ENCODE results near the gene LANCL3.
"Not testable (repeated sequence)": the region's sequence is repeated elsewhere in the genome, so short reads cannot be mapped to it uniquely, and the experiment has no call there.

LANCL3 gene

DNA sequence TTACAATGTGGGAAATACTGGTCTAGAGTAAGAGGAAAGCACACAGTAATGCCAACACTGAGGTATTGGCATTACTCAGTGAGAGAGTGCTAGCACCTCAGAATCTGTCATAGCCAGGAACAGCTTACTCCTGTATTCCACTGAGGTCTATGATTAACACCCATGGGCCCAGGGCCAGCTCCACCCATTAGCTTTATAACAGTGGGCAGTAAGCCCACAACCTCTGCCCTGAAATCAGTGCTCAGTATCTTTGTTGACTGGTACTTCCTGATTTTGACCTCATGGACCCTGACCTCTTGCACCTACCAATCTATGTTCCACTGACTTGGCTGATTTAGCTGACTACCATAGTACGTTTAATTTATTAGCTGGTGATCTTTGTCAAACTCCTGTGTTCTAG is 56.1 kb downstream of the LANCL3 start:
- no peak for DNase-seq

DNA sequence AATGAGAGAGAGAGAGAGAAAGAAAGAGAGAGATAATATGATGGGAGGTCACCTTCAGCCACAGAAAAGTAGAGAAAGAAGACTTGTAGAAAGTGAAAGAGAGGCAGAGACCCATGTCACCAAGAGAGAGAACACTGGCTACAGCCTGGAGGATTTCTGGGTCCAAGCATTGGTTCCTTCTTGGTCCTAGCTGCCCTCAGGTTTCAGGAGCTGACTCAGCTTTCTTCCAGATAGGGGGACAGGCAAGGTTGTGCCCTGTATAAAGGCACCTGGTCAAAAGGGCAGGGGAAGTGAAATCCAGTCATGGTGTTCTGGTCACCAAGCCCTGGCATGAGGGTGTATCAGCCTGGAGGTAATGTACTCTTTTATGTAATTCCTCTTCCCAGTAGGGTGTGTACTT is 66.6 kb downstream of the LANCL3 start:
- no peak for DNase-seq

DNA sequence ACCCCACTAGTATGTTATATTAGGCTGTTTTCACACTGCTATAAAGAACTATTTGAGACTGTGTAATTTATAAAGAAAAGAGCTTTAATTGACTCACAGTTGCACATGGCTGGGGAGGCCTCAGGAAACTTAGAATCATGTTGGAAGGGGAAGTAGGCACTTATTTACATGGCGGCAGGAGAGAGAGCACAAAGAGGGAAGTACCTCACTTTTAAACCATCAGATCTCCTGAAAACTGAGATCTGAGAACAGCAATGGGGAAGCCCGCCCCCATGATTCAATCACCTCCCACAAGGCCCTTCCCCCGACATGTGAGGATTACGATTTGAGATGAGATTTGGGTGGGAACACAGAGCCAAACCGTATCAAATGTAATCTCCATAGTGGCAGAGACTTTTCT is 68.7 kb downstream of the LANCL3 start:
- DNase-seq: no peak

DNA sequence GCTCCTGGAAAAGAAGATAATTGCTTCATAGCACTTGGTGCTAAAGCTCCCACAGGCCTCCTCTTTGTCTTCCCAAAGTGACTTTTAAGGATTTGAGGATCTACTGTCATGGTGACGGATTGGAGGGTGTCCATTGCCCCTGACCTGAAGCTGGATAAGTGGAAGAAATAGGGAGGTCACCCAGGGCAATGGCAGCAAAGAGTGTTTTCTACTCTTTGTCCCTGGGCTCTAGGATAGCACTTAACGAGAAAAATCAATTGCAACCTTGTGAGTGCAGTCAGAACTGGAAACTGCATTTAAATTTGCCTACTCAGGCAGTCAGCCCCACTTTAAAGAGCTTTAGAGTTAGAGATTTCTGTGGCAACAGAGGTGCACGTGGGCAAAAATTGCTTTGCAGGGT is 70.4 kb downstream of the LANCL3 start:
- no peak for DNase-seq

DNA sequence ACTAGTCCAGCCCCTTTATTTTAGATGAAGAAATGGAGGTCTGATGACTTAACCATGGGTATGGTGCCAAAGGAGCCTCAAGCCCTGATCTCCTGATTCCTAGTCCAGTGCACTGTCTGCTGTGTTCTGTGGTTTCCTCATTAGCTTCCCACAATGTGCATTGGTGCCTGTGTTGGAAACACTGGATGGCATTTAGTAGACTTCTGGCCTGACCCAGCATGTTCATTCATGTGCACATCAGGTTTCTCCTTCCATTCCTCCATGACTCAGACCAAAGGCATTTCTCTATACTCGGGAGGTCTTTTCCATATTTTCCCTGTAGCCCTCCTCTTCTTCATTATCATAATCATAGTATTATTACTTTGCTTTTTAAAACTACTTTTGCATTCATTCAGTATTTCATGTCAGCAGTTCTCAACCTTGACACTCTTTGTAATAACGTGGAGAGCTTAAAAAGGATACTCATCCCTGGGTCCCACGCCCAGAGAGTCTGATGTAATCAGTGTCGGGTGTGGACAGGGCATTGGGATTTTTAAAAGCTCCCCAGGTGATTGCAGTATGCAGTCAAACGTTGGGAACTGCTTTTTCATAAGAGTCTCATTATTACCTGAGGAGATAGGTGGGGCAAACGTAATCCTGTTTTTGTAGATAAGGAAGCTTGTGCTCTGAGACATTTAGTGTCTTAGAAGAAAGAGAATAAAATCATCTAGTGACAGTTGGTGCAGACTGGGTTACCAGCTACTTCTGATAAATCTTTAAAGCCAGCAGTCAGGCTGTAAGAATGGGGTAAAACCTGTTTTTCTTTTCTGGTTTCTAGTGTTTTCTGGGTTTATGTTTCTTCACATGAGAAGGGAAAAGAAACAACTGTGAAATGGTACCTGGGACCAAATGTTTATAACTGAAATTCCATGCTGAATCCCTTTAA is 73.2 kb downstream of the LANCL3 start:
- no peak for DNase-seq

DNA sequence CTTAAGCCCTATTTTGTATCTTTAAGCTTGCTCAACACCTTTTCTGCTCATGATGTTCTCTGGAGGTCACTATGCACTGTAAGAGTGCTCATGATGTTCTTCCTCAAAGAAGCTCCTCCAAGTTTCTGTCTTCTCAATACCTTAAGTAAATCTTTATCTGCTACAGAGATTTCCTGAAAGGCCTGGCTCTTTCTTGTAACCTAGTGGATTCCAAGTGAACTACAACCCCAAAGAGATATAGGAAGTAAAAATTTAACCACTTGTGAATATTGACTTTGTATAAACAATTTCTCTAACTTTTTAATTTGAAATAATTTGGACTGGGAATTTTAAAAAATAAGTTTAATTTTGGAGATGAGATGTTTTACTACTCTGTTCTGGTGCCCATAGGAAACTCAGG is 74.8 kb downstream of the LANCL3 start:
- DNase-seq: no peak

DNA sequence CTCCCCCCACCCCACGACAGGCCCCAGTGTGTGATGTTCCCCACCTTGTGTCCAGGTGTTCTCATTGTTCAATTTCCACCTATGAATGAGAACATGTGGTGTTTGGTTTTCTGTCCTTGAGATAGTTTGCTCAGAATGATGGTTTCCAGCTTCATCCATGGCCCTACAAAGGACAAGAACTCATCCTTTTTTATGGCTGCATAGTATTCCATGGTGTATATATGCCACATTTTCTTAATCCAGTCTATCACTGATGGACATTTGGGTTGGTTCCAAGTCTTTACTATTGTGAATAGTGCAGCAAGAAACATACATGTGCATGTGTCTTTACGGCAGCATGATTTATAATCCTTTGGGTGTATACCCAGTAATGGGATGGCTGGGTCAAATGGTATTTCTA is 79.4 kb downstream of the LANCL3 start:
- DNase-seq: not testable (repeated sequence)

DNA sequence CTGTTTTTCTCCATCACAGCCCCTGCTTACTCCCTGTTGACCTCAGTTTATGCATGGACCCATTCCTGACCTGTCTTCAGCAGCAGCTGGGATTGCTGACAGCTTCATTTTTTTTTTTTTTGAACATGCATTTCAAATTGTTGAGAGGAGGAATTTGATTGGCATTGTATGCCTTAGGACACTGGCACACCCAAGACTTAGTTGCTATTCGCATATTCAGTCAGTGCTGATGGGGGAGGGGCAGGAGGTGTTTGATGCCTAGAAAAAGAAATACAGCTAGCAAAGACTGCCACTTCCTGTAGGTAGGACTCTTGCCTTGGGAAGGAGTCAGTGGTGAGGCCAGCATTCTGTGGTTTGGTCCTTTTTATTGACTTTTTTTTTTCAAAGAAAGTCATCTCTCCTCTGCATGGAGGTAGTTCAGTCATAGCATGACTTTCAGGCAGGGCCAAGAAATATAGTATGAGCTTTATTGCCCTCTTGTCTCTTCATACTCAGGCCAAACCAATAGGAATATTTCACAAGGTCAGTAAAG is 80.5 kb downstream of the LANCL3 start:
- no peak for DNase-seq

DNA sequence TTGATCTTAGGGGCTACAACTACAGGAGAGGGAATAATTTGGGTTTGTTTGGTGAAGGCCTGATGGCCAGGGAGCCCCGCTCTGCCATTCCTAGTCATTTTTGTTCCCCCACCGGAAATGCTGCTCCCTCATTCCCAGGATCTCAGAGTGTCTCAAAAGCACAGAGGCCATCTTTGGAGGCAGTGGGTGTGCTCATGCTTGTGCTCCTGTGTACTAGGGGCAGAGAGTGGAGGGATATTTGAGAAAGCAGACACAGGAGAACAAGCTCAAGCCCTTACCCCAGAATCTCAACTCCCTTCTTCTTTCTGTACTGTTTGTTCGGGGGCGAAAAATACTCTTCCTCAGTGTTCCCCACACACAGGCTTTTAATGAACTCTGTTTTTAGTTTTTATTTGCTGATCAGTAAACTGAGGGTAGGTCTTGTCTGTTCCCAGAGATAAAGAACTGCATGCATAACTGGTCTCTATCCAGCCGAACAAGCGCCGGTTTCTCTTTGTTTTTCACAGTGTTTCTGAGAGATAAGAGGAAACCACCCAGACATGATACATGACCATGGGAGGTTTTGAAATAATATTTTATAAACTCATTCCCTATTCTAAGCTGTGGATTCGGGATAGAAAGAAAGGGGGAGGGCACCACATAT is 81.2 kb downstream of the LANCL3 start:
- no peak for DNase-seq

DNA sequence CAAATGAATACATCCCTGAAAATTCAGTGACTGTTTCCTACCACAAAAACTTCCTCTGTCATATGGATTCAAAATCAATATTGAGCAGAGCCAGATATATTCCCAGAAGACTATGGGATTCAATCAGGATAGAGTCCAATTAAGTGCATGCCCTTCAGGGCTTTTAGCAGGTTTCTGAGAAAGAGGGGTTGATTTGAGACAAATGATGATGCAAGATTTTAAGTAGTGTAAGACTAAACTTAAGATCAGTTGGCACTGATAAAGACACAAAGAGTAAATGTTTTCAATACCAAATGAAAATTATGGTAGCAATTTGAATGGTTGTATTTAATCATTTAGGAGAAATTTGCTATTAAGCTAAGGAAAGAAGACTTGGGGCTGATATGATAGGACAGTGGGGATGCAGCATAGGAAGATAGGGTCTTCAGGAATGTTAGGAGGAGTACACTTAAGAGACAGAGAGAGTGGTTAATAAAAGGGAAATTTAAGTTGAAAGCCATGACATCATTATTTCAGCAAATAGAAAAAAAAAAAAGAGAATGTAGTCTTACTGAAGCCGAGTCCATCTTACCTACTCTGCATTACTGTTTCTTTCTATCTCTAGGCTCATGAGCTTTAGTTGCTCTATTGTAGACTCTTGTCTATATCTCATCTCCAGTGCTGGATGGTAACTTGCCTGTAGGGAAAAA is 82.1 kb downstream of the LANCL3 start:
- no peak for DNase-seq

DNA sequence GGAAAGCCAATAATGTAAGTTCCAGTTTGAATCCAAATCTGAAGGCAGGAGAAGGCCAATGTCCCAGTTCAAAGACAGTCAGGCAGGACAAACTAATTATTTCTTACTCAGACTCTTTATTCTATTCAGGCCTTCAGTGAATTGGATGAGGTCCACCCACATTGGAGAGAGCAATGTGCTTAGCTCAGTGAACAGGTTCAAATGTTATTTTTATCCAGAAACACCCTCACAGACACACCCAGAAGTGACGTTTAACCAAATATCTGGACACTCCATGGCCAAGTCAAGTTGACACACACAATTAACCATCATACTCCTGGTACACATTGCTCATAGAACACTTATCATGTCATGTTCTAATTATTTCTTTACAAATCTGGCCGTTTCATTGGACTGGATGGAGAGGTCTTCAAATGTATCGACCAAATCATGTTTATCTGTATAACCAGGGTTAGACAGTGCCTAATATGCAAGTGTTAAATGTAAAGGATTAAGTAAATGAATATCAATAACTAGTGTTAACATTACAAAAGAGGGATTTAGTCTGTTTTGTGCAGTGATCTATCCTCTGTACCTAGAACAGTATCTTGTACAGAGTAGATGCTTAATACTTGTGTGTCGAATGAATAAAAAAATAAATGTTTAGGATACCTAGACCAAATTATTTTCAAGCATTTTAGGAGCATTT is 87.0 kb downstream of the LANCL3 start:
- no peak for DNase-seq

DNA sequence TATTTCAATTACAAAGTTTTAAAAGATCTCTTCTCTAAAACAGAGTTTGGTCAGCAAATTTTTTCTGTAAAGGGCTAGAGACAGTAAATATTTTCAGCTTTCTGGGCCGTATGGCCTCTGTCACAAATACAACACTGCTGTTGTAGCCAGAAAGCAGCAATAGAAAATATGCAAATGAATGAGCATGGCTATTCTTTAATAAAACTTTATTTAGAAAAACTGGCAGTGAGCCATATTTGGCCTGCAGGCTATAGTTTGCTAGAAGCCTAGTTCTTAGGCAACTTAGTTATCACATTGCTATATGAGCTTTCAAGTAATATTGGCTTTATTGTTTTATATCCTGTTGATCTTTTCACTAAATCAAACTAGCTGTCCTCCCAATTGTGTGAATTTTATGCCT is 87.6 kb downstream of the LANCL3 start:
- DNase-seq: no peak

DNA sequence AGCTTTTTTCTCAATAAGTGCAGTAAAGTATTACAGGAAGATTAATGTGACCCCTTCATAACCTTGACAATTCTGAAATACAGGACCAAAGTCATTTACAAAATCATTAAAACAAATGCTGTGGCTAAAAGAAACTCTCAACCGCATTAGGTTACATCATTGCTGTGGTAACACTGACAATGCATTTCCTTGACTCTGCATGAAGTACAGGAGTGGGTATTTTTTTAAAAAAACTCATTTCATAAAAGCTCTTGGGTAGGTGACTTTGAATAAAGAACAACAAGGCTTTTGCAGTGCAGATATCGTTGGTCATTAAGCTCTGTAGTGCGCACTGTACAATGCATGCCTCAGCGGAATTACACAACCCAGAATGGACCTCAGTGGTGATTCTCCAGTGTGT is 90.7 kb downstream of the LANCL3 start:
- no peak for DNase-seq

DNA sequence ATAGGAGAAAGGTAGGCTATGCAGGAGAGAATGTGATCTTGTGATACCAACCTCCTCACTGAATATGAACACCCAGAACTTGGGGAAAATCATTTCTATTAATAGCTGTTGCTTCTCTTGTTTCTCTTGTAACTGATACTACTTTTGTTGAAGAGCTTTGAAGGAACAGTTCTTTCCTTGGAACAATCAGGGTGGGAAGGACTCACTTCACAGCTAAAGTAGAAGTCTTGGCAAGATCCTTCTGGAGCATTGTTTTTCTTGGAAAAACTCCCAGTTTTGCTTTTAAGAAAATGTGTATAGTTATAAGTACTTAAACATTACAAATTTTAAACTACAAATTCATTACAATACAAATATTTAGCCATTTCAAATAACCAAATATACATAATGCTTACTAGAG is 95.1 kb downstream of the LANCL3 start:
- DNase-seq: no peak

DNA sequence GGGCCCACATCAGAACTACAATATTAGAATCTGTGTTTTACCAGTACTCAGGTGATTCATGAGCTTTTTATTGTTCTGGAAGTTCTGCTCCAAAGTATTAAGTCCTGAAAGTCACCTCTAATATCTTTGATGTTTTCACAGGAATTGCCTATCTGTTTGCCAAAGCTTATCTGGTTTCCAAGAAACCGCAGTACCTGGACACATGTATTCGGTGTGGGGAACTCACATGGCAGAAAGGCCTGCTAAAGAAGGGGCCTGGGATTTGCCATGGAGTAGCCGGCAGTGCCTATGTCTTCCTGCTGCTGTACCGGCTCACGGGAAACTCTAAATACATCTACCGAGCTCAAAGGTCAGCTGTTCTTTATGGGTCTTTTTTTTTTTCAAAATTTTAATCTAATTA is 95.7 kb downstream of the LANCL3 start:
- DNase-seq: no peak

DNA sequence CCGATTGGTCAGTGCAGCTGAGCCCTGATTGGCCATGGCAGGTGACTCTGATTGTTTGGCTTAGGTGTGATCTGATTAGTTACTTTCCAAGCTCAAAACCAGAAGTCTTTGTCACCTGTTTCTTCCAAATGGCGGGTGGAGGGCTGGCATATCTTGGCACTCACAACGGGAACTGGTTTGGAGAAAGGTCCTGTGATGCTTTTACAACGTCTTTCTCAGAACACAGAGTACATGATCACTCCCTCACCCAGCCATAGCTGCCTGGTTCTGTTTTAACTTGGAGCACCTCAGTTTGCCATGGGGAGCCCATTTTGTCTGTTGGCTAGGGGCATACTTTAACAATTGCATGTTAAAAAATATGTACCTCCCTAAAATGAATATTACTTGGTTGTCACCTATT is 101.1 kb downstream of the LANCL3 start:
- DNase-seq: no peak

DNA sequence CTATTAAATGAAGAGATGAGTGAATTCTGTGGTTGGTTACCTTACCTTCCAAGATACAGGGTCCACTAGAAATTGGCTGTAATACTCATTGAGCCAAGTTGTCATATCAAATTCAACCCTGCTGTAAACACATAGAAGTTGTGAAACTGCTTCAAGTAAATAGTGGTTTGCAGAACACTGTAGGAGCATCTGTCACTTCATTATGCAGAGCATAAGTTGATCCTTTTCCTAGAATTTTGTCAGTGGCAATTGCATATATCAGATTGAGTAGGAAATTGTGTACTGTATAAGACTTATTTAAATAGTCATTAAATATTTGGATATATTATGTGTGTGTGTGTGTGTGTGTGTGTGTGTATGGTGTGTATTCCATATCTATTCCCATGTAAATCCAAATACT is 105.3 kb downstream of the LANCL3 start:
- no peak for DNase-seq

DNA sequence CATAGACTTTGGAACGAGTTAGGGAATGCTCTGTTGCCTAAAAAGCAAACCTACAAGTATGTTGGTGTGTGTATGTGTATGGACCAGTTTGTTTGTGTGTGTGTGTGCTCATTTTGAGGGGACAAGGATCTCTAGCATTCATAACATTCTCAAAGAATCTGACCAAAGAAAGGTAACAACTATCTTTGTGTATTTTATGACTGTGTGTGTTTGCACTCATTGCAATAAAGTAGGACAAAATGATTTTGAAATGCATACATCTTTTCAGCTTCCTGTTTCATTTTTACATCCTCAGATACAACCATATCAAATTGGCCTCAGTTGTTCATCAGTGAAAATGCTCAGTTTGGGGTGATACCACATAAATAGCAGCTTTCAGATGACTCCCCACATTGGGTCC is 105.8 kb downstream of the LANCL3 start:
- no peak for DNase-seq

DNA sequence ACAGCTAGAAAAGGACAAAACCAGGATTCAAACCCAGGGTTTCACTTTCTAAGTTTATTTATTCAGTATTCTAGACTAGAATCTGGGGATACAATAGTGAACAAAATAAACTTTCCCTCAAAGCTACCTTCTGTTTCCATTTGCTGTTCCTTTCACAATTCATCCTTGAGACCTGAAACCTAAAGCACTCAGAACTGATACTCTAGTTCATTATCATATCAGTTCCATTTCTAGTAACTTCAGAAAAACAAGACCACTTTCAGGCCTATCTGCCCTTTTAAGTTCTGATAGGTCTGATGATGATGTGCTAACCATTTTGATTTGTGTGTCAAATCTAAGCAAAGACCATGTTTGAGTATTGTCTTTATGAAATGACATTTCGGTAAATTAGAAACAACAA is 106.3 kb downstream of the LANCL3 start:
- no peak for DNase-seq

DNA sequence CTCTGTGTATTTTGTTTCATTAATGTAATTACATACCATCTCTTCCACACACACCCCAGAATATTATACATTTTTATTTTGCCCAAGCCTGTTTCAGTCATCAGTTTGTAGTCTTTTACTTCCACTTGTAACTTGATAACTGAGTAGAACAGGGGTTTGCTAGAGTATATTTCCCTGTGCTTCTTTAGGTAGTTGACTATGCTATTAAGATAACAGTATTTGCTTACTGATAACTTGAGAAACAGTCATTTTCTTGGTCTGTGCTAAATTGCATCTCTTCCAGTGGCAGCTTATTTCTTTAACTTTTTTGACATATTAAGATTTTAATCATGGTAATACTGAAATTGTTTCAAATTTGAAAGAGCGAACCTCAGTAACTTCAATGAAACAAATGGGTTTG is 107.1 kb downstream of the LANCL3 start:
- DNase-seq: no peak

DNA sequence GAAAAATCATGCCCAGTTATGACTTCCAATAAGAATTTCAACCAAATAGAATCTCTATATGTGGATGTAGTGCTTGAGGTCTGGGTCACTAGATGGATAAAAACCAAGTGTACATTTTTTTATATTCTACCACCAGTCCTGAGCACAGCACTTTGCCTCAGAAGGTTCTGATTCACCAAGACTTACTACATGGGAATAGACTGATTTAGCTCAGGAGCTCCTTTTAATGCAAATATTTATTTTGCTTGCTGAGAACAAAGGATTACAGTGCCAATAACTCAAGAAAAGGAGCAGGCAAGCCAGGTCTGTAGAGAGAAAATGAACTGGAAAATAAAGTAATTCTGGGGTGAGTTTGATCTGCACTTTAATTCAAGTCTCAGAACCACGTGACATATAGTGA is 107.8 kb downstream of the LANCL3 start:
- no peak for DNase-seq

DNA sequence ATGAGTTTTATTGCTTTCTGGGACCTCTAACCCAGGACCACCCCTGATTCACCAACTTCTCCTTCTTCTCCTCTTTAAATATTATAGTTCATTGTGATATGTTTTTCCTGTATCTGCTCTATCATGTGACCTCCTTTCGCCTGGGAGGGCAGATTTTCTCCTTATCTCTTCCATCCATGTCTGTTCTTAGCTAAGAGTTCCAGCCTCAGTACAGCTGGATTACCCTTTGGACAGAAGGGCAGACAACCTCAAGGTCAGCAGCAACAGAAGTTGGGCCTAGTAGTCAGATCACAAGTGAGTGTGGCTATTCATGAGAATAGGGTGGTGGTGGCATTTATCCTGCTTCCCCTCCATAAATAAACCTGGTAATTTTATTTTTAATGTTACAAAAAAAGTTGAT is 108.4 kb downstream of the LANCL3 start:
- DNase-seq: no peak

DNA sequence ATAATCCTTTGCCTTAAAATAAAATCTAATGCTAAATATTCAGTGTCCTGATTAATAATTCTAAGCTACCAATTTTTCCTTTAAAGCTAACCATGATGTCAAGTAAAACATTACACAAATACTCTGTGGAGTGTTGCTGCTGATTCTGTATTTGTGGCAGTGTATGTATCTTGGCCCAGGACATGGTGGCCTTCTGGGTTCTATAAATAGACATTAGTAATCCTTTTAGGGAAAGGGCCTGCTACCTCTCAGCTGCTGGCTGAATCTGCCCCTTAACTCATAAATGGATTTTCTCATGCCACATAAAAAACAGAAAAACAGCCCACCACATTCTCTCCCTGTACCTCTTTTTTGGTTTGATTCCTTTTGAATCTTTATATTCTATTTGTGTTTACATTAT is 113.0 kb downstream of the LANCL3 start:
- no peak for DNase-seq

Data from fibroblast of skin of abdomen (primary cell).